Stomach smooth muscle (tissue), 2 donors: Measurements from ENCODE around the gene LPIN1.
"Not testable (repeated sequence)": the region's sequence is repeated elsewhere in the genome, so short reads cannot be mapped to it uniquely, and the experiment has no call there.

Source experiments
- H3K27ac ChIP-seq: one replicate; pipeline ENCODE4 v1.7.0; 2013; ENCODE audit warnings: mild to moderate bottlenecking, low read length, inconsistent platforms
- H3K27me3 ChIP-seq, 2 donors: one replicate each; pipeline ENCODE4 v1.7.0; 2013; ENCODE audit warnings: low read length in 2 of 2; ENCODE audit not compliant: insufficient read depth in 2 of 2, control insufficient read depth in 1 of 2
- H3K36me3 ChIP-seq, 2 donors: one replicate each; pipeline ENCODE4 v1.7.0; 2013; ENCODE audit warnings: low read length in 2 of 2; ENCODE audit not compliant: control insufficient read depth in 2 of 2, insufficient read depth in 2 of 2
- H3K4me1 ChIP-seq: one replicate; pipeline ENCODE4 v1.7.0; 2013; ENCODE audit warnings: low read length; ENCODE audit not compliant: control insufficient read depth, insufficient read depth
- H3K4me3 ChIP-seq, 2 donors: one replicate each; pipeline ENCODE4 v1.7.0; 2013; ENCODE audit warnings: low read length in 2 of 2
- H3K9ac ChIP-seq, 2 donors: one replicate each; pipeline ENCODE4 v1.7.0; 2013; ENCODE audit warnings: low read length in 2 of 2, mild to moderate bottlenecking in 1 of 2
- H3K9me3 ChIP-seq, 2 donors: one replicate each; pipeline ENCODE4 v1.7.0; 2013; ENCODE audit warnings: low read length in 2 of 2; ENCODE audit not compliant: control insufficient read depth in 2 of 2
- donor health status: healthy.
- donor health status: Pancreatic carcinoma.

Gene LPIN1

DNA sequence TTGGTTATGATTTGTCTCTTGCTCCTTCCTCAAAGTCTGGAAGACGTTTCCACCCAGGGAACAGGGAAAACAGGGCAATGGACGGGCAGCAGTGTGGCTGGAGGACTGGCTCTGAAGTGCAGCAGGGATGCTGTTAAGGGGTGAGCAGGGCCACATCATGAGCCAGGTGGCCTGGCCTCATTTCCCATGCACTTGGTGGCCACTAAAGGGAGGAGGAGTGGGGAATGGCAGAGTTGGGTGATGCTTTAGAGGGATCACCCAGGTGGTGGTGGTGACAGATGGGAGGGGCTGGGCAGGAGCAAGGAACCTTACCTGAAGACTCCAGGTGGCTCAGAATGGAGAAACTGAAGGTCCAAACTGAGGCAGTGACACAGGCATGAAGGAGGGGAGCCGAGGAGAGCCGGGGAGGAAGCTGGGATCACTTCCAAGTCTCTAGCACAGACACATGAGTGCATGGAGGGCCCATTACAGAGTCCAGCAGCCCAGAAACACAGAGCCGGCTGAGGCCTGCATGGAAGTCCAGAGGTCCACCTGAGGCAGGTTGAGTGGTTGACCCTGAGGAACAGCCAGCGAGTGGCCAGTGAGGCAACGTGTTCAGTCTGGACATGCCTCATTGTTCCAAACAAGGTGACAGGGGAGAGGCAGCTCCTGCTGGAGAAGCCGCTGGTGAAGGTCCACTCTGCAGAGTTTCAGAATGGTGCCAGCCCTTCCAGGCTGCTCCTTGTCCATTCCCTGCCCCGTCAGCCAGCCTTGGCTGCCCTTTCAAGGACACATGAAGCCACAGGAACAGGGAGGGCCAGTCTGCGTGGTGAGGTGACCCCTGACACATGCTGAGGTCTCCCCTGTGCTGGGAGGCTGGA is 91.7 kb downstream of the LPIN1 start:
- no peaks in the 10 kb centered on the region for H3K36me3 ChIP-seq
- H3K9ac ChIP-seq, result no peak overlapping the region
- no peaks in the 10 kb centered on the region for H3K4me1 ChIP-seq
- no peak overlapping the region for H3K27ac ChIP-seq
- H3K27me3 ChIP-seq, result peaks cover 0 to 3% of the 10 kb centered on the region in 2 donors
- H3K9me3 ChIP-seq, result peaks cover 4 to 8% of the 10 kb centered on the region in 2 donors
- H3K4me3 ChIP-seq, result no peak overlapping the region

DNA sequence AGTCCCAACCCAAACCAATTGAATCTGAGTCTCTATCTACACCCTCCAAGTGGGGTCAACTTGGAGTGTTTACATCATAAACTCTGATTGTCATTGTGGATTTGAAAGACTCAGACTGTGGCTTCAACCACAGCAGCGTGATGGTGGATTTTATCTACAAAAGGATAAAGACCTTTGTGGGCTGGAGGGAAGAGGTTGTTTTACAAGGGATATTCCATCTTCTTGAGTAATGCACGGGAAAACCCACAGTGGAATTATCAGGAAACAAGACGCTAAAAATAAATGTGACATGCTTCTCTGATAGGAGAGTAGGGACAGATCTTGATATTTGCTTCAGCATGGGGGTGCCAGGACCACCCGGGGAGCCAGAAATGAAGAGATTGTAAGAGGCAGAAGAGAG is 93.5 kb downstream of the LPIN1 start:
- H3K4me3 ChIP-seq, result no peak overlapping the region
- peaks cover 0 to 3% of the 10 kb centered on the region in 2 donors for H3K27me3 ChIP-seq
- no peak overlapping the region for H3K27ac ChIP-seq
- no peak overlapping the region for H3K9ac ChIP-seq
- no peaks in the 10 kb centered on the region for H3K4me1 ChIP-seq
- no peaks in the 10 kb centered on the region for H3K36me3 ChIP-seq
- H3K9me3 ChIP-seq, result no peaks in the 10 kb centered on the region

DNA sequence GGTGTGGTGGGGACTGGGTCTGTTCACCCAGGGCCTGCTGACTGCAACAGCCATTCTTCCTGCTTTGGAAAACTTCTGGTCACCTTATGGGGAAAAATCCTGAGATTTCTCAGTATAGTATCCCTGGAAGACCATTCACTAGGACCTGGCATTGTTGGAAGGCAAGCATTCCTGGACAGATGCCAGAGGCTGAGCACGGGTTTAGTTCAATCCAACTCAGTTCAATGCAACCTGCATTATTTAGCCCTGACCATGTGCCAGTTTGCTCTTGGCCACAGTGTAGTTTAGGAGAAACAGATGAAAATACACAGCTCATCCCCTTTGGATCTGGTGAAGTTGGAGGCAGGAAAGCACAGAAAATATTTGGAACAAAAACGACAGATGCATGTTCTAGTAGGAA is 95.9 kb downstream of the LPIN1 start:
- no peak overlapping the region for H3K27ac ChIP-seq
- no peak overlapping the region for H3K9ac ChIP-seq
- no peaks in the 10 kb centered on the region for H3K4me1 ChIP-seq
- H3K27me3 ChIP-seq, result peaks cover 0 to 3% of the 10 kb centered on the region in 2 donors
- no peaks in the 10 kb centered on the region for H3K36me3 ChIP-seq
- no peak overlapping the region for H3K4me3 ChIP-seq
- H3K9me3 ChIP-seq, result no peaks in the 10 kb centered on the region

DNA sequence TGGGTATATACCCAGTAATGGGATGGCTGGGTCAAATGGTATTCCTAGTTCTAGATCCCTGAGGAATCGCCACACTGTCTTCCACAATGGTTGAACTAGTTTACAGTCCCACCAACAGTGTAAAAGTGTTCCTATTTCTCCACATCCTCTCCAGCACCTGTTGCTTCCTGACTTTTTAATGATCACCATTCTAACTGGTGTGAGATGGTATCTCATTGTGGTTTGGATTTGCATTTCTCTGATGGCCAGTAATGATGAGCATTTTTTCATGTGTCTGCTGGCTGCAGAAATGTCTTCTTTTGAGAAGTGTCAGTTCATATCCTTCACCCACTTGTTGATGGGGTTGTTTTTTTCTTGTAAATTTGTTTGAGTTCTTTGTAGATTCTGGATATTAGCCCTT is 98.4 kb downstream of the LPIN1 start:
- H3K4me3 ChIP-seq, H3K9me3 ChIP-seq, H3K27ac ChIP-seq, H3K9ac ChIP-seq, H3K27me3 ChIP-seq, H3K36me3 ChIP-seq, H3K4me1 ChIP-seq: not testable (repeated sequence)

DNA sequence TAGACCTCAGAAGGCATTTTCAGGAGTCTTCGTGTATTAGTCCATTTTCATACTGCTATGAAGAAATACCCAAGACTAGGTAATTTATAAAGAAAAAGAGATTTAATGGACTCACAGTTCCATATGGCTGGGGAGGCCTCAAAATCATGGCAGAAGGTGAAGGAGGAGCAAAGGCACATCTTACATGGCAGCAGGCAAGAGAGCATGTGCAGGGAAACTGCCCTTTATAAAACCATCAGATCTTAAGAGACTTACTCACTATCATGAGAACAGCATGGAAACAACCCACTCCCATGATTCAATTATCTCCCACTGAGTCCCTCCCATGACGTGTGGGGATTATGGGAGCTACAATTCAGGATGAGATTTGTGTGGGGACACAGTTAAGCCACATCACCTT is 101.5 kb downstream of the LPIN1 start:
- not testable (repeated sequence) for H3K9me3 ChIP-seq, H3K4me1 ChIP-seq, H3K4me3 ChIP-seq, H3K9ac ChIP-seq, H3K27me3 ChIP-seq, H3K36me3 ChIP-seq, H3K27ac ChIP-seq

DNA sequence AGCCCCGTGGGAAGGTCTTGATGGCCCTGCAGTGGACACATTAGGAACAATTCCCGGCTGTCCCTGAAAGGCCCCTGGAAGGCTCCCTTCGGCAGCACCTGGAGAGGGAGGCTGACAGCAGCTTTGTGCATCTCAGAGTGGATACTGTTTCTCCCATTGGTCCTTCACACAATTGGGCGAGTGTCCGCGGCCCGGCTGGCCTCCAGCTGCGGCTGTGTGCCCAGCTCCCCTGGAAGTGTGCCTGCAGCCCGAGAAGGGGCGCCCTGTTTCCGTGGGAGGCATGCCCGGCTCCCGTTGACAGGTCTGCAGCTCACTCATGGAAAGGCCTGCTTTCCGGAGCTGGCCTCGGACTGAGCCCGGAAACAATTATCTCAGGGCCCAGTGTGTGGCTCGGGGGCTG is 103.7 kb downstream of the LPIN1 start:
- Histone ChIP-seq H3K9ac (no peak overlapping the region), H3K4me3 (no peak overlapping the region), H3K27me3 (no peaks in the 10 kb centered on the region)

DNA sequence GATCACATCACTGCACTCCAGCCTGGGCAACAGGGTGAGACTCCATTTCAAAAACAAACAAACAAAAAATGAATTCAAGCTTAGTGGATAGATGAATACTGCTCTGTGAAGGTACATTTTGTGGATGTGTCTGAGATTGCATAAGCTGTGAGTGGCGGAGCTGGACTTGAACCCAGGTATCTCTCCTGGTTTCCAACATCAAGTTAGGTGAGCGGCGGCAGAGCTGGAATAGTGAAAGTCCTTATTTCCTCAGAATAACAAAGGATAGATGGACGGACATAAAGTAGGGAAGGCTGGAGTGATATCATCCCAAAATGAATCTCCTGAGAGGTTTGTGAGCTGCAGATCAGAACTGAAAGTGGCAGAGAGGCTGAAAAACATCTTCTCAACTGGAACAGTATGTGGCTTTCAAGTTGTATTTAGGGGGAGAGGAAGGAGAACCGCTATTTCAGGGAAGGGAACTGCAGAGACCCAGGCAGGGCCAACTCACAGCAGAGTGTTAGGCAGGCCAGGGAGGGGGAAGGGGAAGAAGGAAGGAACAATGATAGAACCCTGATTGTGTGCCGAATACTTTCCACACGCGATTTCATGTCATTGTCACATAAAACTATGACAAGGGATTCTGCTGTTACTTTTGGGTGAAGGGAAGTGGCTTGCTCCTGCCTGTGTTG is 106.2 kb downstream of the LPIN1 start:
- Histone ChIP-seq H3K4me1 (no peaks in the 10 kb centered on the region), H3K27me3 (peaks cover 2 to 3% of the 10 kb centered on the region in 2 donors), H3K36me3 (no peaks in the 10 kb centered on the region), H3K4me3 (no peak overlapping the region), H3K9me3 (no peaks in the 10 kb centered on the region), H3K27ac (no peak overlapping the region), H3K9ac (no peak overlapping the region)

More for the DNA sequence above, 103.7 kb downstream of the LPIN1 start:
- Histone ChIP-seq H3K27ac (no peak overlapping the region), H3K4me1 (no peaks in the 10 kb centered on the region), H3K9me3 (no peaks in the 10 kb centered on the region), H3K36me3 (no peaks in the 10 kb centered on the region)

DNA sequence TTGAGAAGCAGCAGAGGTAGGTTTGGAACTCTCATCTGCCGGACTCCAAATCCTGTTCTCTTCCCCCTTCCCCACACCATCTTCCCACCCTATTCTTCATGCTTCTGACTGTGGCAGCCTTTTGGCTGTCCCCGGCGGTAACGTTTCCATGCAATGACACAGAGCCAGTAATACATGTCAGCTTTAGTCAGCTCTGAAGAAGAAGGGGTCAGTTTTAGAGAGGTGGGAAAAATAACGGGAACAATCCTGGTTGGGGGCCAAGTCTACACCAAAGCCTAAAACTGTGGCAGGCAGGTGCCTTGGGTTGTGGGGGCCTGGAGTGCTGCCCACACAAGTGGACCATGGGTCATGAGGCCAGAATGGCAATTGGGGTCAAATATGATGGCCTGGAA is 106.8 kb downstream of the LPIN1 start:
- no peak overlapping the region for H3K9ac ChIP-seq
- H3K27ac ChIP-seq, result no peak overlapping the region
- no peaks in the 10 kb centered on the region for H3K36me3 ChIP-seq
- H3K4me1 ChIP-seq, result no peaks in the 10 kb centered on the region
- H3K9me3 ChIP-seq, result no peaks in the 10 kb centered on the region
- peaks cover 2 to 3% of the 10 kb centered on the region in 2 donors for H3K27me3 ChIP-seq
- no peak overlapping the region for H3K4me3 ChIP-seq

DNA sequence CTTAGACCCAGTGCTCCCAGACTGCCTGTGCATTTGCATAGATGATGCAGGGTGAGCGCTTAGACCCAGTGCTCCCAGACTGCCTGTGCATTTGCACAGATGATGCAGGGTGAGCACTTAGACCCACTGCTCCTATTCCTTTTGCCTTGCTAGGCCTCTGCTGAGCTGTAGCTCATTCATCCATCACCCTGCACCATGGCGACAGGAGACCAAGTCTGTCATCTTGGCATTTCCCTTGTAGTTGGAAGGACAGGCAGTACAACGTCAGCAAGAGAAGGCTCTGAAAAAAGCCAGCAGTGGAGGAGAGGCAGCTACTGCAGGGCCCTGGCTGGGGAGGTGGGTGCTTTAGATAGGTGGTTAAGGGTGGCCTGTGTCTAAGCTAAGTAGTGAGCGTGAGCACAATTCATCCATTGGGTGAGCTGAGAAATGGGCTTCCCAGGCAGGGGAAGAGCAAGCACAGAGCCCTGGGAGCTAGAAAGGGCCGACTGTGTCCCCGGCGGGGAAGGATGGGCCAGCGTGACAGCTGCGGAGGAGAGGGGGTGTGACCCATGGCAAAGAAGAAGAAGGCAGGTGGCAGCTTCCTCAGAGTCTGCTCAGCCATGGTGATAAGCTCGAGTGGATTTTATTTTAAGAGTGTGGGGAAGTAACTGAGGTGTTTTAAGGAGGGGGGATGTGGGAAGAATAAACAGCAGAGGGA is 108.8 kb downstream of the LPIN1 start:
- H3K4me1 ChIP-seq, result no peaks in the 10 kb centered on the region
- no peaks in the 10 kb centered on the region for H3K36me3 ChIP-seq
- H3K27ac ChIP-seq, result no peak overlapping the region
- H3K9ac ChIP-seq, result no peak overlapping the region
- H3K4me3 ChIP-seq, result no peak overlapping the region
- H3K9me3 ChIP-seq, result no peaks in the 10 kb centered on the region
- peaks cover 2 to 3% of the 10 kb centered on the region in 2 donors for H3K27me3 ChIP-seq

DNA sequence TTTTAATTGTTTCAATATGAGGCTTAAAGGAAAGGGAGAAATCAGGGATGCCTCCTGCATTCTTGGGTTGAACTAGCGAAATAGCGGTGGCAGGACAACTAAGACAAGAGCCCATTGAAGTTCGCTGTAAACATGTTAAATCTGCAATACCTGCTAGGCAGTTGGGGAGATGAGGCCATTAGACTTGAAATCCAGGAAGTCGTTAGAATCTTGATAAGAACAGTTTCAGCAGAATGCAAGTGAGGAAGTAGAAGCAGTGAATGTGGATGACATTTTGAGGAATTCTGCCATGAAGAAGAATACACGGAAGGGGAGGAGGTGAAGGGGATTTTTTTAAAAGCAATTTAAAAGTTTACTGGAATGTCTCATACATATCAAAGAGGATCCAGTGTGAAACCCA is 109.7 kb downstream of the LPIN1 start:
- H3K9ac ChIP-seq, result no peak overlapping the region
- H3K27ac ChIP-seq, result no peak overlapping the region
- no peaks in the 10 kb centered on the region for H3K9me3 ChIP-seq
- H3K4me3 ChIP-seq, result no peak overlapping the region
- no peaks in the 10 kb centered on the region for H3K4me1 ChIP-seq
- H3K36me3 ChIP-seq, result no peaks in the 10 kb centered on the region
- peaks cover 2 to 3% of the 10 kb centered on the region in 2 donors for H3K27me3 ChIP-seq
